NCI-H2196 (cell line): Measurements from ENCODE around the gene CAMKMT.

Experiments
- DNase-seq: peaks from one replicate; lab custom pipeline; 2025; ENCODE audit not compliant: unreplicated experiment; lab: John Stamatoyannopoulos, UW

The CAMKMT gene

DNA sequence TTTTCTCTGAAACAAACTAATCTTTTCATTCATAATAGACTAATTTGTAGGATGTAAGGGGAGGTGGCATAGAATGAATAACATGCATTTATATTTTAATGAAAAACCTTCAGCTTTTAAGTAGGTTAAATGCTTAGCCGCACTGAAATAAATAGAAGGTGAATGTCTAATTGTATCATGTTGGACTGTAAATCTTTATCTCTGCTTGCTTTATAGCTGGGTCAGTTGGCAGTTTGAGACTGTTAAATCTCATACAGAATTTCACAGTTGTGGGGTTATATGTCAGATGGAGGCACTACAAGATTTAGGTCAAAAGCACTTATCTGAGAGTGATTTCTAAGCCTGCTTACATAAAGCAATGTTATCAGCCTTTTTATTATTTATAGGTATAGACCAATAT is 405.0 kb downstream of the CAMKMT start:
- no peak for DNase-seq

GRCh38 chr2:44767691-44768090 is 405.9 kb downstream of the CAMKMT start:
- no peak for DNase-seq

DNA sequence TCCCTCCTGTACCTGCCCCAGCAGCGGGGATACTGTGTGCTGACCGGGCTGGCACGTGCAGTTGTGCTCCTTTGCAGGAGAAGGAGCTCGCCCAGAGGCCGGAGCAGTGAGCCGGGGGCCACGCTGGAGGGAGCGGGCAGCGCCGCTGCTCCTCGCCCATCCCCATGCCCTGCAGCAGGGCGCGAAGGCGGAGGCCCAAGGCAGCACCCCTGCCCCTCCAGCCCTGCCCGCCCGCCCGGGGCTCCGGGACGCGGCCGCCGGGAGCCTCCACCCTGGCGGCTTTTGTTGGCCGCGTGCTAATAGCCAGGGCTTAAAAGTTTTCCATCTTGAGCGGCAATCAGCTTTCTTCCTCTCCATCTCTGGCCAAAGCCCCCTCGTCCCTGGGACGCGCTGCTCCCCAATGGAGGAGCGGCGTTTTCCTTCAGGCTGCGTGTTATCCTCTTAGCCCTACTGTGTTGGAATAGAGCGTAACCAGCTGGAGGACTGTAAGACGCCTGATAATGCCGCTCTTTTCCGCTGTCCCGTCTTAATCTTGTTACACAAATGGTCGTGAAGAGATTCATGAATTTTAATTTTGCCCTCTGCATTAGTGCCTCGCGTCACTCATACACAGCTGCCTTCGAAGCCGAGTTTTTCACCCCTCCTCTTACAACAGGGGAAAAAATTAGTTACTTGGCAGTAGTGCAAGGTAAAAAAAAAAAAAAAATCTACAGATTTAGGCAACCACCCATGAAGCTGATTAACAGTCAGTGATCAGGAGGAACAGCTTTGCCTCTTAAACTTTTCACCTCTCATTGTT is 406.9 kb downstream of the CAMKMT start:
- no peak for DNase-seq

GRCh38 chr2:44769349-44770011 is 407.7 kb downstream of the CAMKMT start:
- DNase-seq: no peak

DNA sequence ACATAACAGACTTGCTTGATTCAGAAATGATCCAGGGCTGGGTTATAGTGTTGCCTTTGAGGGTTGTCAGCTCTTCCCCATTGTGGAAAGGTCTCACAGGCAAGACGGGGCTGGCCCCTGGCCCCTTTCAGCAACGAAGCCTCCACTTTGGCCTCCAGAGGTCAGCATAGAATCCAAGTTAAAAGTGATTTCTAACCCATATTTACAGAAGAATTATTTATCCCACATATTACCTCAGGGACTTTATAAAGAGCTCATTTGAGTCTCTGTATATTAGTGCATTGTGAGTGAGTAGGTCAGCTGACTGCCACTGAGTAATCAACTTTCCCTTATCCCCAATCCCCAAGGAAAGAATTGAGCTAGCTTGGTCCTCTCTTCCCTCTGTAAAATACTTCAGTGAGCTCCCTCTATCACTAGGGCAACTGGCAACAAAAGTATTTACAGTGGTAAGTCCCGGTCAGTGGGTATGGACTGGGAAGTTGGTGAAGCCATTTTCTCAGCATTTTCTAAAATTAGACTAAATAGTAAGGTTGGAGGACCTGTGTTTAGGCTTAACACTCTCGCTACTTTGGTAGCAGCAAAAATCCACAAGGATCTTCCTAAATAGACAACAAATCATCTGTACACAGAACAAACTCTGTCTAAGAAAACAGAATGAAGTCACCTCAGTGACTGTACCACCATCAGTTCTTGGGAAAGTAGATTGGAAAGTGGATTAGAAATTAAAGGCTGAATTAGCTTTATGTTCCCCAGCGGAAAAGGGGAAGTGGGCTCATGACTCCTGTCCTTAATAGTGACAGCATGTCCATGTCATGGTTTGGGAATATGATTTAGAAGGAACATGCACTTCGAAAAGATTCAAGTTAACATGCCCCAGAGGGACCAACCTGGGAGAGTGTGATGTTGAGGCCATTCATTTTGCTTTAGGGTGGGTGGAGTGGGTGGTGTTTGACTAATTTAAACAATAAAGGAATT is 408.8 kb downstream of the CAMKMT start:
- no peak for DNase-seq

DNA sequence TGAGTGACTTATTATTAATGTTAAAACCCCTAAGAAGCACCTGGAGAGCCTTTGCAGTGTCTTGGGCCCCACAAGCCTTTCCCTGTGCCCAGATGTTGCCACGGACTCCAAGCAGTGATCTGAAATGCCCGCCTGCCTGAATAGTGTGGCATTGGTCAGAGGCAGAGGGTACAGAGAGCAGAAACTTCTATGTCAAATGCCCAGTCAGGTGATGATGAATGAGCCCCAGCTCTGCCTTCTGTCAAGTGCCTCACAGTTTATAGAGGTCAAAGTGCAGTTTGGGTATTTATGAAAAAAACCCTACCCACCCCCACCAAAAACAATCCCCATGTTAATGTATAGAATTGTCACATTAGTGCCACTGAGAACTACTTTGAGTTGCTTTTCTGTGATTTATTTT is 409.8 kb downstream of the CAMKMT start:
- DNase-seq: no peak

DNA sequence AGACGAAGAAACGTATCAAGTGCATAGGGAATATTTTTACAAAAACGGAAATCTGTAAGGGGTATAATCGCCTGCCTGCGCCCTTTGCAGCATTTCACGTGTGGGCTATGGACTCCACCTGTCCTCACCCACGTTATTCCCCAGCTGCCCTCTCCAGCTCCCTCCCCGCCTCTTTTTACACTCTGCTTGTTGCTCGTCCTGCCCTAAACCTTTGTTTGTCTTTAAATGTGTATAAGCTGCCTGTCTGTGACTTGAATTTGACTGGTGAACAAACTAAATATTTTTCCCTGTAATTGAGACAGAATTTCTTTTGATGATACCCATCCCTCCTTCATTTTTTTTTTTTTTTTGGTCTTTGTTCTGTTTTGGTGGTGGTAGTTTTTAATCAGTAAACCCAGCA is 410.4 kb downstream of the CAMKMT start:
- DNase-seq: no peak

GRCh38 chr2:44772669-44773378 is 411.1 kb downstream of the CAMKMT start:
- DNase-seq: no peak

DNA sequence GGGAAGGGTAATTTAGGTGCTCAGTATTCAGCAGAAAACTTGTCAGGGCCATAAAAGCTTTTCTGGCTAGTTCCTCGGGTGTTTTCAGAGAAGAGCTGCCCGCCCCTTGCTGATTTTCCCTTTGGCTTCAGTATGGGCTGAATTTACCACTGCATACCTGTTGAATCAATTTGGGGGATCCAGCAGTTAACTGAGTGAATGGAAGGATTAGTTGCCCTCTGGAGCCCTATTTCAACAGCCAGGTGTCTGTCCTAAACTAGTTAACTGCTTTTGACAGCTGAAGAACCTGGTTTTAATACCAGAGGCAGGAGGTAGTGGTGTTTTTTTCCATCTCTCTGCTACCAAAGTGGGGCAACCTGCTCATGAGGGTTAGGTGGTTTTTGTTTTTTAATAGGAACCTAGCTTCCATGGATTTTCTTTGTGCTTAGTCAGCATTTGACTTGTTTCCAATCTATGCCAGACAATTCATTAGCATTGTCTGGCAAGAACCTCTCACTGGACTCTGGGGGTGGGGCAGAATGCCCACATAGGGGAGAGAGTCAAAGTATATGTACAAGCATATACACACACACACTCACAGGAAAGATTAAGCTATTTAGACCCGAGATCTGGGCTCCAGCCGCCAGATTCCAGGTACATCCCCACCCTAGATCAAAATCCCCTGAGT is 413.2 kb downstream of the CAMKMT start:
- no peak for DNase-seq

GRCh38 chr2:44777036-44777435 is 415.3 kb downstream of the CAMKMT start:
- DNase-seq: no peak

DNA sequence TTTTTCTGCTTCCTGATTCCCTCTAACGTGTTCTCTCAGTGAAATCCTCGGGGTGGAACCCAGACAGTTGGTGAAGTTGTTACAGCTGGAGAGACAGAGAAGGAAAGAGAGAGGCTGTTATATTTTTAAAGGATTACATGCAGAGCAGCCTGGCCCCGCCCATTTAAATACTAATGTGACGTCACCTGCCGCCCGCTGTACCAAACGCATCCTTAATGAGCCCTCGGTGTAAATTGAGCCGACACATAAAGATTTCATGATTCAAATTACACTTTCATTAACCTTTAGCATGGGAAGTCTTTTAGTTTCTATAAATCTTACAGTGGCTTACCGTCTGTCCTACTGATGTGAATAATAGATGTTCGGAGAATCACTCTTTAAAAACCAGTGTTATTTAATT is 415.8 kb downstream of the CAMKMT start:
- no peak for DNase-seq

DNA sequence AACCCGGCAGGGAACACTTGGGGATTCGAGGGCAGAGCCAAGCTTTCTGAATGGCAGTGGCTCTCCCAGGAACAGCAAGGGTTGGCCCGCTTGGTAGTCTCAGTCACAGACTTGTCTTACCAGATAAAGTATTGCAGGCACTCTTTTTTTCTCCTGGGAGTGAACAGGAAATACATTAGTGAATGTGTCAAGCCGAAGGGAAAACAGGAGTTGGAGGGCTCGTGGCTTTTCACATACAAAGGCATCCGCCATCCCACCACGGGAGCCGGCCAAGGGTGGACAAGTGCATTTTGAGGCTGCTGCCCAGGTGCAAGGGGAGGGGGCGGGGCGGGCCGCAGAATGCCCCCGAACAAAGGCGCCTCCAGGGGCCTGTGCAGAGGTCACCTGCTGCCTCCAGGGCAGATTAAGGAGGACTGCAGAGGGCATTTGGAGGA is 416.5 kb downstream of the CAMKMT start:
- DNase-seq: no peak

DNA sequence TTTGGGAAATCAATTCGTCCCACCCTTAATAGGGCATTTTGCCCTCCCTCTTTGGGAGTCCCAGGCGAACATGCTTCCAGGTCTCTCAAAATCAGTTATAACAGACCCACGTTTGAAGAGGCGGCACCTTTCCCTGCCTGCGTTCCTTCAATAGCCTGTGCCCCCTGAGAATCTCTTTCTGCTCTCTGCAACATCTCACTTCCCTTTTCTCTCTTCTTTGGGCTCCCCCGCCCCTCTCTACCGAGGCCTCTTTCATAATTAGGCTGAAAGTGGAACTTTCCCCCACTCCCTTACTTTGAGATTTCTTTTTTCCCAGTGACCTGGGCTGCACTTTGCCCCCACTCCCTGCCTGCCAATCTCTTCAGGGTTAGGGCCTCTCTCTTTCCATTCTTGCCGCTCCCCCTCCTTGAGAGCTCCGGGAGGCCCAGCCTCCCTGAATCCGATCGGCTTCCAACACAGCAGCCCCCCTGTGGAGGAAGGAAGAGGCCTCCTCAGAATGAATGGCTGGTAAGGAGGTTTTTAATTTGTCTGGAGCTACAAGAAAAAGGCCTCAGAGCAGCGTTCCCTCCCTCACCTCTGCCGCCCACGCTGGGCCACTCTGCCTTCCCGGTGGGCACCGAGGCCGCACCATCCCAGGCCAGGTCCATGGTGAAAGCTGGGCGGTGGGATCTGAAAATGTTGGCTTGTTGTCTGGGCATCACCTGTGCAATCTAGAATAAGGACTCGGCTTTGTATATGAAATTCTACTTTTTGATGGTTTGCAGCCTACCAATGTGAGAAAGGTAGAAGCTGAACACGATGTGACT is 417.1 kb downstream of the CAMKMT start:
- DNase-seq: no peak

GRCh38 chr2:44779793-44780192 is 418.0 kb downstream of the CAMKMT start:
- no peak for DNase-seq

- DNase-seq: no peak
Measured at GRCh38 chr2:44780406-44780805, 418.7 kb downstream of the CAMKMT start.

GRCh38 chr2:44785433-44785832 is 423.7 kb downstream of the CAMKMT start:
- DNase-seq: no peak

- no peak for DNase-seq
Measured at GRCh38 chr2:44786045-44786816, 424.5 kb downstream of the CAMKMT start.

DNA sequence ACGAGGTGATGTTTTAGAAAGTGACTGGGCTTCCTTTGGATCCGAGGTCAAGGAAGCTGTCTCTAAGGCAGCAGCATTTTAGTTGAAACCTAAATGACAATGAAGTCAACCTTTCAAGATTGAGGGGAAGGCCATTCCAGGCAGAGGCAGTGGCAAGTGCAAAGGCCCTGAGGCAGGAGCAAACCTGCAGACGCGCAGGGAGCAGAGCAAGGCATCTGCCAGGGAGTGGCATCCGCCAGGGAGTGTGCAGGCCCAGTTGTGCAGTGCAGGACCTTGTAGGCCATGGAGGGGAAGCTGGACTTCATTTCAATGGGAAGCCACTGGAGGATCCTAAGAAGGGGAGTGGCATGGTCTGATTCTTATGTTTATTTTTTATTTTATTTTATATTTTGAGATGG is 425.1 kb downstream of the CAMKMT start:
- no peak for DNase-seq

GRCh38 chr2:44787663-44788062 is 425.9 kb downstream of the CAMKMT start:
- no peak for DNase-seq
